Embryonic facial prominence (tissue), 1 donor: ENCODE results near the gene HIF1A.
A peak's percentile ranks its signal among the peaks of the same experiment; 100 is the strongest.
"Not testable (repeated sequence)": the region's sequence is repeated elsewhere in the genome, so short reads cannot be mapped to it uniquely, and the experiment has no call there.

Experiments
- DNase-seq: peaks from one replicate; pipeline ENCODE4 v3.0.0-alpha.2; 2016; ENCODE audit errors: extremely low spot score

HIF1A gene

GRCh38 chr14:61747342-61747741, 52.0 kb downstream of the HIF1A start:
- no peak for DNase-seq

DNA sequence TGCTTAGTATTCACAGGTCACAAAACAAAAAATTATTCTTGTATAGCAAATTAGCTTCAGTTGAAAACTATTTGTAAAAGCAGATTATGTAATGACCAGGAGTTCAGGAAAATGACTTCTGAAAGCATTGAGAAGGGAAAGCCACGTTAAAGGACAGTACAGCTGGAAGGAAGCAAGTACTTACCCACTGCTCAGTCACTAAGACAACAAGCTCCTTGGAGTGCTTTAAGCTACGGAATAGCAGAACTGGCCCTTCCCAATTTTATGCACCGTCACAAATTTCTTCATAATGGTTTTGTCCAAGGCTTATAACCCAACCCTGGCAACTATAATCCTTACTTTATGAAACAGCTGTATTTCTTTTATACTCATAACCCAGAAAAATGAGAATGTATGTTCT, 54.0 kb downstream of the HIF1A start:
- no peak for DNase-seq

DNA sequence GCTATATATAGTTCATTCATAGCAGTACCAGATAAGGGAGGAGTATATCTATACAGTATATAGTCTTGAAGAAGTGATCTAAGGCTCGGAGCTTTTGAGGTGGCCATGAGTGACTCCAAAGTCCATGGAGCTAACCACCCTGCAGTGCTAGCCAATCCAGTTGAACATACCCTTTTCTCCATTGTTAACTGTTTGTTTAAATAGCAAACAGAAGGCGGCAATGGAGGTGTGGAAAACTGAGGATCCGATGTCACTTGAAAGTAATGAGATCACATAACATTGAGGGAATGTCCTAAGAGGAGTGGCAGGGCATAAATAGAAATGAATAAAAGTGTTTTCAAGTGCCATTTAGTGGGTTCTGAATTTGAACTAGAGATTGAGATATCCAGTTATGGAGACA, 54.6 kb downstream of the HIF1A start:
- no peak for DNase-seq

- no peak for DNase-seq
Observed at GRCh38 chr14:61750708-61751474, 55.6 kb downstream of the HIF1A start.

GRCh38 chr14:61751475-61751989, 56.2 kb downstream of the HIF1A start:
- DNase-seq, result no peak

DNA sequence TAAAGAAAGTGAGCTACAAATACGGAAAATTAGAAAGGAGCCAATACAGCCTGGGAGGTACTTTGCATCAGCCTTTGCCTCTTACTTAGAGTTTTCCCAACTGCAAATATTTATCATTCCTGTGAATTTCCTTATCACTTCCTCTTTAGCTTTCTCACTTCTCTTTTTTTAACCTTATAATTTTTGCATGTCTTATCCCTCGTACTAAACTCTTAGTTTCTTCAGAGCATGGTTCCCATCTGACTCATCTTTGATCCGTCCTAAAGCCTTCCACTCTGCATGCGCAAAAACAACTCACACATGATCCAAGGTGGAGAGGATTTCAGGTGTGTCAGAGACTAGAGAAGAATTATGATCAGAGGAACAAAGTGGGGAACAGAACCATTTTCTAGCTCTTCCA, 57.3 kb downstream of the HIF1A start:
- DNase-seq, result no peak

GRCh38 chr14:61753631-61754030, 58.3 kb downstream of the HIF1A start:
- DNase-seq, result no peak

DNA sequence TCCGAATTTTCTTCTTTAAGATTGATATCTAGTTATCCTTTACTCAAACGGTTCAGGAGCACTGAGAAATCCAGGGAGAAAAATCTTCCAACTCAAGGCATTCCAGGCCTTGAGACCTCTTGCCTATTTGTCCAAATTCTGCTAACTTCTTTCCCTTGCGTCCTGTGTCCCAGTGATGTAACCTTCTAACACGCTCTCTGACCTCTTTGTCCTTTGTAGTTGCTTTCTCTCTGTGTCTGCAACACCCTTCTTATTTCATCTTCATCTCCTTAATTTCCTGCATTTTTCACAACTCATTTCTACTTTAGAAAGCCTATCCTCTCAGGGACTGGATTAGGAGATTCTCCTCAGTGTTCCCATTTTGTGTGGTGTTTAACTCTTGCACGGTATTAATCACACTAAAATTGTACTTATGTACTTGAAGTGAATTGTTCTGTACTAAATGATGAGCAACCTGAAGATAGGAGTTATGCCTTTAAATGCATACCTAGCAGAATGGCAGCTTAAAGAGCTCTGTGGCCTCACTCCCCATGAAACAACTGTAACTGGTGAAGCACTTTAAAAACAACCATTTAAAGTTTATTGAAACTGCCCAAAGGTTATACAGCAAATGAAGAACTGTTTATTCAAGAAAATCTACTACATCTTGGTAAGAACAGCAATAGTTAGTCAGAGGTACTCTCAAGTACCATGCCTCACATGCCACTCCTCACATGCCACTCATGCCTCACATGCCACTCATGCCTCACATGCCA, 59.5 kb downstream of the HIF1A start:
- DNase-seq, result no peak

GRCh38 chr14:61755382-61755742, 60.0 kb downstream of the HIF1A start:
- DNase-seq, result not testable (repeated sequence)

DNA sequence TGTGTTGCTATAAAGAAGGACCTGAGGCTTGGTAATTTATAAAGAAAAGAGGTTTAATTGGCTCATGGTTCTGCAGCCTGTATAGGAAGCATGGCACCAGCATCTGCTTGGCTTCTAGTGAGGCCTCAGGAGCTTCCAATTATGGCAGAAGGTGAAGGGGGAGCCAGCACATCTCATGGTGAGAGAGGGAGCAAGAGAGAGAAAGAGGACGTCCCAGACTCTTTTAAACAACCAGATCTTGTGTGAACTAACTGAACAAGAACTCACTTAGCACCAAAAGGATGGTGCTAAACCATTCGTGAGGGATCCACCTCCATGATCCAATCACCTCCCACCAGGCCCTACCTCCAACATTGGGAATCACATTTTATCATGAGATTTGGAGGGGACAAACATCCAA, 60.8 kb downstream of the HIF1A start:
- DNase-seq, result no peak

GRCh38 chr14:61759878-61760277, 64.6 kb downstream of the HIF1A start:
- no peak for DNase-seq

- no peak for DNase-seq
Observed at GRCh38 chr14:61761557-61761956, 66.2 kb downstream of the HIF1A start.

DNA sequence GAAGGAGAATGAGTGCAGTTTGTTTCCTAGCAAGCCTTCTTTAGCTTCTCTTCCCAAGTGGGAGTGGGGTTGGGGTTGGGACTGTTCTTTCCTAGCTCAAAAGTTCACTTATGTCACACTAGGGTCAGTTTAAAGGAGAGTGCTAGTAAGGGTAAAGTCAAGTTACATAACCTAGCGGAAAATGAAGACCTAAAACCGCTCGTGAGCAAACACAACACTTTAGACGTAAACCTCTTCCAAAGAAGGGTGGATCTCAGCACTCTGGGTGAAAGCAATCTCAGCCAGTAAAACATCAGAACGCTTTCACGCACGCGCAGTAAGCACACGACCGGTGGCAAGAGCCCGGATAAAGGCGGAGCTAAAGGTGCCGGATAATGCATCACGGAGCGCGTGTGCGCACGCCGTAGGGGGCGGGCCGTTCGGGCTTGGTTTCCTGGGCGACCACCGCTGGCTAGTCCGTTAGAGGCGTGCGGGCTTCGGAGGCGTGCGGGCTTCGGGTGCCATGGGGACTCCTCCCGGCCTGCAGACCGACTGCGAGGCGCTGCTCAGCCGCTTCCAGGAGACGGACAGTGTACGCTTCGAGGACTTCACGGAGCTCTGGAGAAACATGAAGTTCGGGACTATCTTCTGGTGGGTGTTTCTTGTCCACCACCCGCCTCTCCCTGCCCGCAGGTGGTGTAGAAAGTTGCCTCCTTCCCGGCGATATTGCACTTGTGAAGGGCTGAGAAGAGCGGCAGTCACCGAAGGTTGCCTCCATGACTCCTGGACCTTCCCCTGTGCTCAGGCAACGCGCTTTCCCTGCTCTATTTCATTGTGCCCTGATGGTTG, 66.9 kb downstream of the HIF1A start, which contains the start of gene SNAPC1:
TSS of gene SNAPC1 (plus strand) at position 462 of the 828 bp plus-strand sequence. CDS start at position 503, 41 bp downstream.
- DNase-seq, result peak; percentile 96

- DNase-seq, result no peak
Observed at GRCh38 chr14:61764342-61765122, 69.2 kb downstream of the HIF1A start.

DNA sequence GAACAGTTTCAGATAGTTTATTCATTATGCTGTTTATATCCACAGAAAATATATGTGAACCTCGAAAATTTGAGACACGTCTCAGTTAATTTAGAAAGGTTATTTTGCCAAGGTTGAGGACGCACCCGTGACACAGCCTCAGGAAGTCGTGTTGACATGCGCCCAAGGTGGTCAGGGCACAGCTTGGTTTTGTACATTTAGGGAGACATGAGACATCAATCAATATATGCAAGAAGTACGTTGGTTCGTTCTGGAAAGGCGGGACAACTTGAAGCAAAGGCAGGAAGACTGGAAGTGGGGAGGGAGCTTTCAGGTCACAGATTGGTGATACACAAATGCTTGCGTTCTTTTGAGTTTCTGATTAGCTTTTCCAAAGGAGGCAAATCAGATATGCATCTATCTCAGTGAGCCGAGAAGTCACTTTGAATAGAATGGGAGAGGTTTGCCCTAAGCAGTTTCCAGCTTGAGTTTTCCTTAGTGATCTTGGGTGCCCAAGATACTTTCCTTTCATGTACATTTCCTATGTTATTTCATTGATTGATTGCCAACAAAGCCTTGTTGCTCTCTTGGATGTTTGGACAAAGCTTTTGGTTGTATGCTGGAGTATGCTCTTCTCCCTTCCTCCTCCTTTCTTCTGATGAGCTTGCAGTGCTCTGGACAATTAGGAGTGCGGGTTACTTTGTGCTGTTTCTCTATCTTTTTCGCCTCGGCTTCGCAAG, 70.1 kb downstream of the HIF1A start:
- DNase-seq, result no peak

- no peak for DNase-seq
Observed at GRCh38 chr14:61766151-61766550, 70.8 kb downstream of the HIF1A start.

GRCh38 chr14:61768240-61768639, 72.9 kb downstream of the HIF1A start:
- DNase-seq, result no peak

DNA sequence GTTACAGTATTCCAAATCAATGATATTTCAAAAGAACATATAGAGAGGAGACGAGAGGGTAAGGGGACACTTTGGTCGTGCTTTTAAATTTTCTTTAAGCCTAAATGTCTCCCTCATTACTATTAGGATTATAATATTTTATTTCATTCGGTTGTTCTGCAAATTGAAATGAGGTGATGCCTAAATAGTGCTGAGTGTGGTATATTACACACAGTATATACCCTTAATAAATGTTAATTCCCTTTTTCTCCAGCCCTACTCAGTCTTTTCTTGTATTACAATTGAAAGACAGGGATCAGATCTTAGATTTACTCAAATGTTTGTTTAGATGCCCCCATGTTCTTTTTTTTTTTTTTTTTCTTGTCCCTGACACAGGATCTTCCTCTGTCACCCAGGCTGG, 74.6 kb downstream of the HIF1A start:
- DNase-seq, result no peak

- DNase-seq, result no peak
Observed at GRCh38 chr14:61774861-61775260, 79.5 kb downstream of the HIF1A start.

DNA sequence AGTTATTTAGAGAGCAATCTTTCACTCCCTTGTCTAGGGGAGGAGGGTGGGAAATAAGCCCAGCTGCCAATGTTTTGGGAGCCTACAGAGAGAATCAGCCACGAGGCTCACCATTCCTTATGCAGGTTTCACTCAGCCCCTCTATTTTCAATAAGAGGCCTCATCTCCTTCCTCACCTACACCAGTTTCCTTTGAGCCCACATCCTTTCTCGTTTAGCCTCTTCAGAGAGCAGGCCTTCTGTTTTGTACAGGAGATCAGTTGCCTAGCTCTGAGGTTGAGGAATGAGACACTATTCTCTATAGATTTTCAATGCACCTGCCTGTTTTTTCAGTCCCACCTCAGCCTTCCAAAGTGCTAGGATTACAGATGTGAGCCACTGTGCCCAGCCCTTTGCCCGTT, 84.8 kb downstream of the HIF1A start:
- DNase-seq, result no peak

DNA sequence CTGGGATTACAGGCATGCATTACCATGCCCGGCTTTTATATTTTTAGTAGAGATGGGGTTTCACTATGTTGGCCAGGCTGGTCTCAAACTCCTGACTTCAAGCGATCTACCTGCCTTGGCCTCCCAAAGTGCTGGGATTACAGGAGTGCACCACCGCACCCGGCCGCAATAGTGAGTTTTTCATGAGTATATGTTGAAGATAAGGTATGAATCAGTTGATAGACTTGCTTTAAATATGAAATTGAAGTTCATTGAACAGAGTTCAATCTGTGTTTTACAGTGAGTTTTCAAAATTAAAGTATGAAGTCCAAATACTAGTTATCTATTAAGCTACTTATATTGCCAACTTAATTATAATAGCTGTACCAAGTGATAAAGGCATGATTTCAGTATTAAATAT, 102.0 kb downstream of the HIF1A start:
- DNase-seq, result no peak
